T-helper 1 cell (primary cell): ENCODE results near the gene IRAK2.
A peak's percentile ranks its signal among the peaks of the same experiment; 100 is the strongest.
"Not testable (repeated sequence)": the region's sequence is repeated elsewhere in the genome, so short reads cannot be mapped to it uniquely, and the experiment has no call there.

Source experiments
- DNase-seq, 5 donors: peaks; one replicate each; pipeline ENCODE4 v3.0.0-alpha.2; 2012 to 2020

The IRAK2 gene

GRCh38 chr3:10160925-10161324 lies 3.8 kb upstream of the IRAK2 start:
- no peak for DNase-seq

GRCh38 chr3:10162185-10162584 lies 2.5 kb upstream of the IRAK2 start:
- no peak for DNase-seq

- DNase-seq: not testable (repeated sequence)
Observed at GRCh38 chr3:10164201-10164545, 546 bp upstream of the IRAK2 start.

- no peak for DNase-seq
Observed at GRCh38 chr3:10166213-10166604, 1.5 kb downstream of the IRAK2 start.

- no peak for DNase-seq
Observed at GRCh38 chr3:10169000-10169496, 4.3 kb downstream of the IRAK2 start.

GRCh38 chr3:10170915-10171478 lies 6.3 kb downstream of the IRAK2 start:
- DNase-seq: no peak

GRCh38 chr3:10173095-10173925 lies 8.6 kb downstream of the IRAK2 start:
- no peak for DNase-seq

- DNase-seq: no peak
Observed at GRCh38 chr3:10173926-10174435, 9.3 kb downstream of the IRAK2 start.

- DNase-seq: not testable (repeated sequence)
Observed at GRCh38 chr3:10175334-10175733, 10.6 kb downstream of the IRAK2 start.

GRCh38 chr3:10176150-10176549 lies 11.4 kb downstream of the IRAK2 start:
- not testable (repeated sequence) for DNase-seq

GRCh38 chr3:10177737-10178136 lies 13.0 kb downstream of the IRAK2 start:
- no peak for DNase-seq

GRCh38 chr3:10178892-10179291 lies 14.2 kb downstream of the IRAK2 start:
- DNase-seq: no peak

- DNase-seq: no peak
Observed at GRCh38 chr3:10180289-10180688, 15.6 kb downstream of the IRAK2 start.

GRCh38 chr3:10180738-10181295 lies 16.1 kb downstream of the IRAK2 start:
- no peak for DNase-seq

GRCh38 chr3:10182950-10183349 lies 18.2 kb downstream of the IRAK2 start:
- DNase-seq: no peak

GRCh38 chr3:10184250-10184649 lies 19.5 kb downstream of the IRAK2 start:
- DNase-seq: no peak

GRCh38 chr3:10185804-10186762 lies 21.4 kb downstream of the IRAK2 start:
- DNase-seq: peak in 1 of 5 donors; percentile 51

GRCh38 chr3:10187290-10187876 lies 22.7 kb downstream of the IRAK2 start:
- no peak for DNase-seq

- DNase-seq: no peak
Observed at GRCh38 chr3:10187944-10188343, 23.2 kb downstream of the IRAK2 start.

GRCh38 chr3:10188804-10189556 lies 24.3 kb downstream of the IRAK2 start:
- no peak for DNase-seq
